Measurements from ENCODE around the gene ZBTB22.

The ZBTB22 gene

GRCh38 chr6:33299237-33299944 is 18.2 kb downstream of the ZBTB22 start:
- Histone ChIP-seq H3K27ac (peak overlapping the region; percentile 96), H3K79me2 (peaks cover 9% of the 10 kb centered on the region), H3K9me3 (ENCODE audit: control insufficient read depth, low read length) (no peaks in the 10 kb centered on the region), H3K4me1 (peaks cover 2% of the 10 kb centered on the region), H2AFZ (peak overlapping the region; percentile 89), H3K27me3 (ENCODE audit: control insufficient read depth, insufficient read depth, low read length) (no peaks in the 10 kb centered on the region), H3K4me2 (ENCODE audit: low read length) (peak overlapping the region; percentile 99), H3K4me3 (ENCODE audit: low read depth, low read length) (peak overlapping the region; percentile 92), H3K9ac (peak overlapping the region; percentile 41), H3K36me3 (ENCODE audit: control insufficient read depth, insufficient read depth, low read length) (no peaks in the 10 kb centered on the region)
- TF ChIP-seq, protein P1, sequence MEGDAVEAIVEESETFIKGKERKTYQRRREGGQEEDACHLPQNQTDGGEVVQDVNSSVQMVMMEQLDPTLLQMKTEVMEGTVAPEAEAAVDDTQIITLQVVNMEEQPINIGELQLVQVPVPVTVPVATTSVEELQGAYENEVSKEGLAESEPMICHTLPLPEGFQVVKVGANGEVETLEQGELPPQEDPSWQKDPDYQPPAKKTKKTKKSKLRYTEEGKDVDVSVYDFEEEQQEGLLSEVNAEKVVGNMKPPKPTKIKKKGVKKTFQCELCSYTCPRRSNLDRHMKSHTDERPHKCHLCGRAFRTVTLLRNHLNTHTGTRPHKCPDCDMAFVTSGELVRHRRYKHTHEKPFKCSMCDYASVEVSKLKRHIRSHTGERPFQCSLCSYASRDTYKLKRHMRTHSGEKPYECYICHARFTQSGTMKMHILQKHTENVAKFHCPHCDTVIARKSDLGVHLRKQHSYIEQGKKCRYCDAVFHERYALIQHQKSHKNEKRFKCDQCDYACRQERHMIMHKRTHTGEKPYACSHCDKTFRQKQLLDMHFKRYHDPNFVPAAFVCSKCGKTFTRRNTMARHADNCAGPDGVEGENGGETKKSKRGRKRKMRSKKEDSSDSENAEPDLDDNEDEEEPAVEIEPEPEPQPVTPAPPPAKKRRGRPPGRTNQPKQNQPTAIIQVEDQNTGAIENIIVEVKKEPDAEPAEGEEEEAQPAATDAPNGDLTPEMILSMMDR (IDR thresholded peaks at IDR 0.05) = peak; percentile 72

DNA sequence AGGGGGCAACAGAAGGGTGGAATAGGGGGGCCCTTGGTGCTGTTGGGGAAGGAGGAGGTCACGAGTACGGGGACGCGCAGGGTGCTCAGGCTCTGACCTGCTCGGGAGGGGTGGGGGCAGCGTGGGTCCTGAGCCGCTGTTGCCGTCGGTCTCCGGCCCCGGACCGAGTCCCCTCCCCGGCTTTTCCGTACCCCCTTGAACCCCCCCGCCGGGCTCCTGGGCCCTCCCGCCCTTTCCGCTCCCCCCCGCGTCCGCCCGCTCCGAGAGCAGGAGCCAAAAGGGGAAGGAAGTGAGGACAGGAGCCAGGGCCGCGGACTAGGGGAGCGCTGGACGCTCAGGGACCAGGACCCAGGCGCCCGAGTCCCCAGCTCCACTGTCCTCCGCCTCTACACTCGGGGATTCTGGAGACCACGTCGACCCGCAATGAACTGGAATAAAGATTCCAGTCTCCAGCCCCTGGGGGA is 18.7 kb downstream of the ZBTB22 start, which contains the start of gene RGL2:
Gene RGL2, minus strand, starts transcription at position 170 of the 464 bp plus-strand sequence. CDS start 332 bp downstream, outside the sequence.
- TF ChIP-seq, protein P1 (IDR thresholded peaks at IDR 0.05) = no peak
- Histone ChIP-seq H3K9ac (peak within 1 kb of the TSS; percentile 72), H3K27me3 (ENCODE audit: control insufficient read depth, insufficient read depth, low read length) (no peaks in the 10 kb centered on the region), H3K27ac (peak within 1 kb of the TSS; percentile 96), H2AFZ (peak within 1 kb of the TSS; percentile 89), H3K36me3 (ENCODE audit: control insufficient read depth, insufficient read depth, low read length) (no peaks in the 10 kb centered on the region), H3K4me2 (ENCODE audit: low read length) (peak within 1 kb of the TSS; percentile 99), H3K9me3 (ENCODE audit: control insufficient read depth, low read length) (no peaks in the 10 kb centered on the region), H3K4me3 (ENCODE audit: low read depth, low read length) (peak within 1 kb of the TSS; percentile 92), H3K4me1 (peaks cover 2% of the 10 kb centered on the region), H3K79me2 (peaks cover 9% of the 10 kb centered on the region)

DNA sequence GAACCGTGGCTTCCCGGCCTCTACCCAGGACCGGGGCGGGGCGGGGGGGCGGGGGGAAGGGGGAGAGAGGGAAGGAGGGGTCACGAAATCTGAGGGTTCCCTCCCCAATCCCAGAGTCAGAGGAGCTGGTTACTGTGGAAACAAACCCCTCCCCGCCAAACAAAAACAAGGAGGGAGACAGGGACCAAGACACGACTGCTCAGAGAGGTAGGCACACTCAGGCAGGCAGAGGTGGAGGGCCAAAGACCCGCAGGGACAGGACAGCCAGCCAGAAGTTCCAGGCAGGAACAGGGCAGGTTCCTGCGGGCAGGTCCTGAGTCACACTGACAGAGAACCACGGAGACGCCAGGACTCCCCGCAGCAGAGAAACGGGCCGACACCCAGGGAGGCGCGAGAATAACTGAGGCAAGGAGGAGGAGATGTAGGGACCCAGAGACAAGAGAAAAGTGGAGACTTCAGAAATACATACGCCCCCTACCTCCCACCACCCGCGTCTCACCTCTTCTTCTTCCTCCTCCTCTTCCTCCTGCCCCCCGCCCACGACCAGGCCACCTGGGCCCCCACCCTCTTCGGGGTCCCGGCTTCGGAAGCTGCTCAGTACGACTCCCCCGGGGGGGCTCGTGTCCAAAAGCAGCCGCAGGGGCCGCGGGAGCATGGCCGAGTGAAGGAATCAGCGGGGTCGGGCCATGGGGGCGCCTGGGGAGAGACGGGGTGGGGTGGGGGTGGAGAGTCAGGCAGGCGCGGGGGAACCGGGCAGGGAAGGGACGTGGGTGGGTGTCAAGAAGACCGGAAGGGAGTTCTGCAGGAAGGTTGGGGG is 19.4 kb downstream of the ZBTB22 start:
- H3K9me3 ChIP-seq (ENCODE audit: control insufficient read depth, low read length) = no peaks in the 10 kb centered on the region
- H3K79me2 ChIP-seq = peaks cover 9% of the 10 kb centered on the region
- peaks cover 2% of the 10 kb centered on the region for H3K4me1 ChIP-seq
- H3K27me3 ChIP-seq (ENCODE audit: control insufficient read depth, insufficient read depth, low read length) = no peaks in the 10 kb centered on the region
- peak overlapping the region; percentile 89 for H2AFZ ChIP-seq
- peak overlapping the region; percentile 96 for H3K27ac ChIP-seq
- TF ChIP-seq, protein P1 (IDR thresholded peaks at IDR 0.05) = no peak
- peak overlapping the region; percentile 92 for H3K4me3 ChIP-seq (ENCODE audit: low read depth, low read length)
- H3K4me2 ChIP-seq (ENCODE audit: low read length) = peak overlapping the region; percentile 99
- peak overlapping the region; percentile 72 for H3K9ac ChIP-seq
- no peaks in the 10 kb centered on the region for H3K36me3 ChIP-seq (ENCODE audit: control insufficient read depth, insufficient read depth, low read length)

- peak overlapping the region; percentile 77 for H3K4me3 ChIP-seq (ENCODE audit: low read depth, low read length)
- H3K4me1 ChIP-seq = peaks cover 2% of the 10 kb centered on the region
- no peaks in the 10 kb centered on the region for H3K9me3 ChIP-seq (ENCODE audit: control insufficient read depth, low read length)
- H2AFZ ChIP-seq = peak overlapping the region; percentile 64
- H3K79me2 ChIP-seq = peaks cover 9% of the 10 kb centered on the region
- peak overlapping the region; percentile 99 for H3K4me2 ChIP-seq (ENCODE audit: low read length)
- H3K27ac ChIP-seq = peak overlapping the region; percentile 96
- no peaks in the 10 kb centered on the region for H3K36me3 ChIP-seq (ENCODE audit: control insufficient read depth, insufficient read depth, low read length)
- H3K9ac ChIP-seq = no peak overlapping the region
- TF ChIP-seq, protein P1 (IDR thresholded peaks at IDR 0.05) = no peak
- H3K27me3 ChIP-seq (ENCODE audit: control insufficient read depth, insufficient read depth, low read length) = no peaks in the 10 kb centered on the region
Observed at GRCh38 chr6:33297406-33297955, 20.1 kb downstream of the ZBTB22 start.

All from parathyroid adenoma (tissue), 2 donors.